Measurements from ENCODE around the gene DENND1C.

DNA sequence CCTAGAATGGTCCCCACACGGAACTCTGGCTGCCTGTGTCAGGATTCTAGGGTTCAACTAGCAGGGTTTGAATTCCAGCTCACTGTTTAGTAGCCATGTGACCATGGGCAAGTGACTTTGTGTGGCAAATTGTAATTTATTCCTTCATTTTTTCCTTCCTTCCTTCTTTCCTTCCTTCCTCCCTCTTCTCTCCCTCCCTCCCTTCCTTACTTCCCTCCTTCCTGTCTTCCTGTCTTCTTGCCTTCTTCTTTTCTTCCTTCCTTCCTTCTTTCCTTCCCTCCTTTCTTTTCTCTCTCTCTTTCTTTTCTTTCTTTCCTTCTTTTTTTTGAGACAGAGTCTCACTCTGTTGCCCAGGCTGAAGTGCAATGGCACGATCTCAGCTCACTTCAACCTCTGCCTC is 8.5 kb upstream of the DENND1C start:
- TF ChIP-seq, protein P1, sequence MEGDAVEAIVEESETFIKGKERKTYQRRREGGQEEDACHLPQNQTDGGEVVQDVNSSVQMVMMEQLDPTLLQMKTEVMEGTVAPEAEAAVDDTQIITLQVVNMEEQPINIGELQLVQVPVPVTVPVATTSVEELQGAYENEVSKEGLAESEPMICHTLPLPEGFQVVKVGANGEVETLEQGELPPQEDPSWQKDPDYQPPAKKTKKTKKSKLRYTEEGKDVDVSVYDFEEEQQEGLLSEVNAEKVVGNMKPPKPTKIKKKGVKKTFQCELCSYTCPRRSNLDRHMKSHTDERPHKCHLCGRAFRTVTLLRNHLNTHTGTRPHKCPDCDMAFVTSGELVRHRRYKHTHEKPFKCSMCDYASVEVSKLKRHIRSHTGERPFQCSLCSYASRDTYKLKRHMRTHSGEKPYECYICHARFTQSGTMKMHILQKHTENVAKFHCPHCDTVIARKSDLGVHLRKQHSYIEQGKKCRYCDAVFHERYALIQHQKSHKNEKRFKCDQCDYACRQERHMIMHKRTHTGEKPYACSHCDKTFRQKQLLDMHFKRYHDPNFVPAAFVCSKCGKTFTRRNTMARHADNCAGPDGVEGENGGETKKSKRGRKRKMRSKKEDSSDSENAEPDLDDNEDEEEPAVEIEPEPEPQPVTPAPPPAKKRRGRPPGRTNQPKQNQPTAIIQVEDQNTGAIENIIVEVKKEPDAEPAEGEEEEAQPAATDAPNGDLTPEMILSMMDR (conservative IDR thresholded peaks at IDR 0.05) = no peak
- no peak for TF ChIP-seq EZH2 (IDR thresholded peaks at IDR 0.05; ENCODE audit: low read depth)

All from PC-9 (cell line).